HEK293 (cell line): ENCODE results near the gene MICAL3.

Experiments
- KLF16 ChIP-seq: fragments of 450-650 bp; formaldehyde crosslinking; IDR thresholded peaks from 2 replicates; pipeline ENCODE4 v1.5.1; 2017; ENCODE audit warnings: missing biosample characterization, missing genetic modification characterization
- MYNN ChIP-seq: fragments of 450-650 bp; formaldehyde crosslinking; IDR thresholded peaks from 2 replicates; pipeline ENCODE4 v1.5.1; 2016; ENCODE audit warnings: missing biosample characterization, missing genetic modification characterization, borderline replicate concordance
- YY1 ChIP-seq: fragments of 450-650 bp; formaldehyde crosslinking; IDR thresholded peaks from 2 replicates; pipeline ENCODE4 v1.5.1; 2018; ENCODE audit warnings: missing biosample characterization, missing genetic modification characterization
- ZNF274 ChIP-seq, 2 experiments: fragments of 200-500 bp in 1 of 2; fragments of 450-650 bp in 1 of 2; sonication (Bioruptor generic) in 1 of 2; formaldehyde crosslinking in 1 of 2; IDR thresholded peaks; 2 replicates each; pipeline versions ENCODE4 v1.5.1 to v1.6.1; 2014 to 2016; ENCODE audit warnings: borderline replicate concordance in 1 of 2, inconsistent platforms in 1 of 2, low read length in 1 of 2, missing biosample characterization in 1 of 2, missing genetic modification characterization in 1 of 2
- ZNF529 ChIP-seq: fragments of 450-650 bp; formaldehyde crosslinking; IDR thresholded peaks from 2 replicates; pipeline ENCODE4 v1.5.1; 2017; ENCODE audit warnings: missing genetic modification characterization, missing biosample characterization; ENCODE audit not compliant: insufficient replicate concordance
- TF ChIP-seq, protein P1 (sequence below): fragments of 450-650 bp; formaldehyde crosslinking; IDR thresholded peaks from 2 replicates; pipeline ENCODE4 v1.5.1; 2016; ENCODE audit warnings: missing biosample characterization, missing genetic modification characterization

DNA sequence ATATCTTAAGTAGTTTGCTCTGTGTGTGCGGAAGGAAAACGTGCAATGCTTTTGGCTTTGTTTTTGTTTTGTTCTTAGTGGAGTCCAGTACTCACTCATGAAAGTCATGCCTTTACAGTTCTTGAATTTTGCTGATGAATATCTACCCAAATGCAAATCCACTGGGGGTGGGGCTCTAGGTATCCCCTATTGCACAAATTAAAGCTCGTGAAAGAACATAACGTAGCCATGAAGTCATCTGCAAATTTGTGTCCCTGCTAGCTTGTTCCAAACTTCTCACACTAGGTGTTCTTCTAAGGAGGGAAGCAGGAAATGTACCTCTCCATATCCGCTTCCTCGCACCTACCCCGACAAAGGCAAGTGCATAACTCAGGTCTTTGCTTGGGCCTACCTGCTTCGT, 118.9 kb downstream of the MICAL3 start:
- TF ChIP-seq KLF16 (tag by site-specific recombination), result no peak
- TF ChIP-seq, protein P1, sequence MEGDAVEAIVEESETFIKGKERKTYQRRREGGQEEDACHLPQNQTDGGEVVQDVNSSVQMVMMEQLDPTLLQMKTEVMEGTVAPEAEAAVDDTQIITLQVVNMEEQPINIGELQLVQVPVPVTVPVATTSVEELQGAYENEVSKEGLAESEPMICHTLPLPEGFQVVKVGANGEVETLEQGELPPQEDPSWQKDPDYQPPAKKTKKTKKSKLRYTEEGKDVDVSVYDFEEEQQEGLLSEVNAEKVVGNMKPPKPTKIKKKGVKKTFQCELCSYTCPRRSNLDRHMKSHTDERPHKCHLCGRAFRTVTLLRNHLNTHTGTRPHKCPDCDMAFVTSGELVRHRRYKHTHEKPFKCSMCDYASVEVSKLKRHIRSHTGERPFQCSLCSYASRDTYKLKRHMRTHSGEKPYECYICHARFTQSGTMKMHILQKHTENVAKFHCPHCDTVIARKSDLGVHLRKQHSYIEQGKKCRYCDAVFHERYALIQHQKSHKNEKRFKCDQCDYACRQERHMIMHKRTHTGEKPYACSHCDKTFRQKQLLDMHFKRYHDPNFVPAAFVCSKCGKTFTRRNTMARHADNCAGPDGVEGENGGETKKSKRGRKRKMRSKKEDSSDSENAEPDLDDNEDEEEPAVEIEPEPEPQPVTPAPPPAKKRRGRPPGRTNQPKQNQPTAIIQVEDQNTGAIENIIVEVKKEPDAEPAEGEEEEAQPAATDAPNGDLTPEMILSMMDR (tag by site-specific recombination), result no peak
- no peak for TF ChIP-seq YY1 (tag by site-specific recombination)
- no peak for TF ChIP-seq ZNF274 (IDR thresholded peaks at IDR 0.05; ENCODE audit: low read length)
- no peak for TF ChIP-seq ZNF274 (tag by site-specific recombination; IDR thresholded peaks at IDR 0.05; ENCODE audit: borderline replicate concordance)
- no peak for TF ChIP-seq MYNN (tag by site-specific recombination)
- TF ChIP-seq ZNF529 (tag by site-specific recombination), result no peak
